Testis (tissue), 2 donors: Measurements from ENCODE around the gene NDUFV2.

Experiments
- CTCF ChIP-seq, 3 experiments: fragments of 450-650 bp in 2 of 3; fragments of 200-600 bp in 1 of 3; sonication (generic) in 1 of 3; IDR thresholded peaks; one replicate each; pipeline ENCODE4 v1.5.1; 2016 to 2019; ENCODE audit warnings: antibody characterized with exemption in 3 of 3, mild to moderate bottlenecking in 2 of 3, moderate library complexity in 1 of 3
- POLR2A ChIP-seq: fragments of 450-650 bp; IDR thresholded peaks from one replicate; pipeline ENCODE4 v1.6.1; 2017; ENCODE audit warnings: antibody characterized with exemption, mild to moderate bottlenecking, moderate library complexity

GRCh38 chr18:9053814-9054213 lies 48.7 kb upstream of the NDUFV2 start:
- TF ChIP-seq CTCF (IDR thresholded peaks at IDR 0.05) = no peak
- no peak for TF ChIP-seq POLR2A
